Measurements from ENCODE around the gene ABCF1.
A peak's percentile ranks its signal among the peaks of the same experiment; 100 is the strongest.

Gene ABCF1

DNA sequence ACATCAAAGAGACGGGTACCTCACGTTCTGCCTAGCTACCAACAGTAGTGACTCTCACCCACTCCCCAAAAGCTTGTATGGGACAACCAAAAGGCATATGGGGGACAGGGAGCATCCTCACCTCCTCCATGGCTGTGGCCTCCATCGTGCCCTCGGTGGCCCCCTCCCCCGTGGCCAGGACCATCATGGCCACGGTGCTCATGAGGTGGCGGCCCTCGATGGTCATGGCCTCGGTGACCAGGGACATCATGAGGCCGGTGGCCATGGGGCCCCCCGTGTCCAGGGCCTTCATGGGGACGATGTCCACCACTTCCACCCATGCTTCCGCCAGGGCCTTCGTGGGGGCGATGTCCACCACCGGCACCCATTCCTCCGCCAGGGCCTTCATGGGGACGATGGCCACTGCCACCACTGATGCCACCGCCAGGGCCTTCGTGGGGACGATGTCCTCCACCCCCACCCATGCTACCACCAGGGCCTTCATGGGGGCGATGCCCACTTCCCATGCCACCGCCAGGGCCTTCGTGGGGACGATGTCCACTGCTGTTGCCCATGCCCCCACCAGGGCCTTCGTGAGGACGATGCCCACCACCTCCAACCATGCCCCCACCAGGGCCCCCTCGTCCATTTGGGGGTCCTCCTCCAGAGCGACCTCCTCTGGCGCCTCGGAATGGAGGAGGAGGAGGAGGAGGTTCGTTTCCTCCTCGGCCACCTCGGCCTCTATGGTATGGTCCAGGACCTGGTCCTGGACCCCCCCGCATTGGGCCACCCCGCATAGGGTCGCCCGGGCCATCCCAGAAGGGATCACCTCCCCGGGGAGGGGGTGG lies 30.8 kb downstream of the ABCF1 start:
- DNase-seq = no peak

DNA sequence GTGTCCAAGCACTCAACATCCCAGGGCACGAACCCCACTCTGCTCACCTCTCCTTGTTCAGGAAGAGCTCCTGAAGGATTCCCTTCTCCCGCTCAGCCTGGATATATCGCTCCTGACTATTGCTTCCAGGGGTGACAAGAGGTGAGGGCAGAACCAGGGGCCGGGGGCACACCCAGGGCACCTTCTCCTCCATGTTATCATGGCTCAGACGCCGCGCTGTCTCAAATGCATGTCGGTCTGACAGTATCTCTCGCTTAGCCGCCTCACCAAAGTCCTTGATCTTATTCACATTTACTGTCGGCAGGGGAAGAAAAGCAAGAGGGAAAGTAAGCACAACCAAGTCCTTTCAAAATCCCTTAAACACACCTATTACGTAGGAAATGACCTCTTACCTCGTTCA lies 32.7 kb downstream of the ABCF1 start:
- no peak for DNase-seq

DNA sequence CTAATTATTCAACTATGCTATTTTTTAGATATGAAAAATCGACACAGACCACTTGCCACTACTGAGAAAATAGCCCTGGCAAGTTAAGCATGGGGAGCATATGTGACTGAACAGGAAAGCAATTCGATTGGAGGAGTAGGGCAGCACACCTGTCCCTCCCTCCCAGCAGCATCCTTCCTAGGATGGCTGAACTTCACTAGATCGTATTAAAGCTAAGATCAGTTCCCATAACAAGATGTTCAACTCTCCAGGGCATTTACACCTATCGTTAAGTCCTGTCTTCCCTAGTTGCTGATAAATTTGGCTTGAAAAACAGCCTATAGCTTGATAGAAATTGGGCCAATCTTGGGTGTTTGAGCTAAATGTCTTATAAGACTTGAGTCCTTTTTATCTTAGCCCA lies 38.8 kb downstream of the ABCF1 start:
- DNase-seq = no peak

- no peak for DNase-seq
Measured at GRCh38 chr6:30611150-30611855, 40.1 kb downstream of the ABCF1 start.

- no peak for DNase-seq
Measured at GRCh38 chr6:30611856-30612194, 40.6 kb downstream of the ABCF1 start.

GRCh38 chr6:30612213-30612612 lies 41.0 kb downstream of the ABCF1 start:
- DNase-seq = no peak

DNA sequence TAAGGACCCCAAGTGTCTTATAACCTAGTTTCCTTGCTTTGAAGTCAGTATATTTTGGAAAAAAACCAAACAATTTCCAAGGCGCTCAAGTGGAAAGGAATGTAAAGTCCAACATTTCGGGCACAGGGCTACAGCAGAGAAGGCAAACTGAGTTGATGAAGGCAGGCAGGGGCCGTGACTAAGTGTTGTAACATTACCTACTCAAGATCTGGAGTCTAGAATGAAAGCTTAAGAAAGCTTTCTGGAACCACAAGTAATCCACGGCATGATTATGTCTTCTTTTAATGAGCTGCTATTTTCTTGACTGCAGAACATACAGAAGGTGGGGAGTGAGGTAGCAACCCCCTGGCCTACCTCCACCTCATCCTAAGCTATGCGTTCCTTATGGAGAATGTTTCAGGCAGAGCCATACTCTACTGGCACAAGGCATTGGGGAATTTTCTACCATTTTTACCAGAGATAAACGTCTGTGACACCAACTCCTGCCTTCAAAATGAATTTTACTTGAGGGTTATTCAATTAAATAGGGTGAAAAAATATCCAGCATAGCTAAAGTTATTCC lies 41.5 kb downstream of the ABCF1 start:
- no peak for DNase-seq

- DNase-seq = no peak
Measured at GRCh38 chr6:30613251-30614043, 42.2 kb downstream of the ABCF1 start.

- no peak for DNase-seq
Measured at GRCh38 chr6:30614044-30614842, 43.0 kb downstream of the ABCF1 start.

GRCh38 chr6:30614843-30615218 lies 43.6 kb downstream of the ABCF1 start:
- DNase-seq = no peak

- no peak for DNase-seq
Measured at GRCh38 chr6:30615219-30615957, 44.1 kb downstream of the ABCF1 start.

GRCh38 chr6:30615958-30616810 lies 44.9 kb downstream of the ABCF1 start:
- no peak for DNase-seq

- peak; percentile 34 for DNase-seq
Measured at GRCh38 chr6:30616811-30617564, 45.7 kb downstream of the ABCF1 start, which contains the start of gene PPP1R10. PPP1R10 (minus strand) TSS chr6:30617243; CDS start chr6:30609944, 7,299 bp downstream.

- DNase-seq = no peak
Measured at GRCh38 chr6:30617565-30618269, 46.5 kb downstream of the ABCF1 start, which contains the start of gene MRPS18B. MRPS18B (plus strand) TSS chr6:30617840; CDS start chr6:30617866, 26 bp downstream.

DNA sequence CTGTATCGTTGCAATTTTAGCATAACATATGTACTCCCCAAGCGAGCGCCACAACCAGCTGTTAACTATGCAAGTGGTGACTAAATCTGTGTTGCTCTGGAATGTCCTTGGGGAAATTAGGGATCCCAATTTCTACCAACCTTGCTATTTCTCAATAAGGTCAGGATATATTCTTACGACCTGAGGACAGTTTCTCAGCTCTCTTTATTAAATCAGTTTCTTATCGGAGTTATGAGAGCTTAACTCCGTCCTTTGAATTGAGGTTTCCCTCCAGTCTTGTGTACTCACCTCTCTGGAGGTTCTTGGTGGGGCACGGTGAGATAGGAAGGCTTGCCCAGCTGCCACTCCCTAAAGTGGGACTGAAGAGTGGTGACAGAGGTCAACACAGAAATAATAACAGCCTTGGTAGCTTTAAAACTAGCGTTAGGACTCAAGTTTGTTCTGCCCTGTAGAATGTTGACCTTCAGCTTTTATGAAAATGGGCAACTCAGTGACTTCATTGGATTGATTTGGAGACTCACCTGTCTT lies 47.1 kb downstream of the ABCF1 start:
- no peak for DNase-seq

DNA sequence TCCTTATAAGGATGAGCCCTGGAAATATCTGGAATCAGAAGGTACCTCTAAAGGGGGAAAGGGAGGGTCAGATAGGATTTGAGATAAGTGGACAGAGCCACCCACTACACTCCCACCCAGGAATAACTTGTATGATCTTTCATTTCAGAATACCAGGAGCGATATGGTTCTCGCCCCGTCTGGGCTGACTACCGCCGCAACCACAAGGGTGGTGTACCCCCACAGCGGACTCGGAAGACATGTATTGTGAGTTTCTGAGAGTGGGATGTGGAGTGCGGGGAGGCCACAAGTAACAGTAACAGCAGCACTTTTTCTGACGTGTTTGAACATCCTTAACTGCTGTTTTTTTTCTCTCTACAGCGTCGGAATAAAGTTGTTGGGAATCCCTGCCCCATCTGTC lies 48.3 kb downstream of the ABCF1 start:
- no peak for DNase-seq

- no peak for DNase-seq
Measured at GRCh38 chr6:30625511-30625910, 54.3 kb downstream of the ABCF1 start.

GRCh38 chr6:30626484-30627366 lies 55.5 kb downstream of the ABCF1 start, which contains the start of gene ATAT1:
ATAT1 (plus strand) TSS chr6:30626874.
- no peak for DNase-seq
